ENCODE results near the gene DDX39A.

GRCh38 chr19:14467391-14467790, 48.2 kb upstream of the DDX39A start:
- no peak for TF ChIP-seq SIN3A (IDR thresholded peaks at IDR 0.05; ENCODE audit: borderline replicate concordance, insufficient read depth, low read depth, low read length)
- TF ChIP-seq, protein P1, sequence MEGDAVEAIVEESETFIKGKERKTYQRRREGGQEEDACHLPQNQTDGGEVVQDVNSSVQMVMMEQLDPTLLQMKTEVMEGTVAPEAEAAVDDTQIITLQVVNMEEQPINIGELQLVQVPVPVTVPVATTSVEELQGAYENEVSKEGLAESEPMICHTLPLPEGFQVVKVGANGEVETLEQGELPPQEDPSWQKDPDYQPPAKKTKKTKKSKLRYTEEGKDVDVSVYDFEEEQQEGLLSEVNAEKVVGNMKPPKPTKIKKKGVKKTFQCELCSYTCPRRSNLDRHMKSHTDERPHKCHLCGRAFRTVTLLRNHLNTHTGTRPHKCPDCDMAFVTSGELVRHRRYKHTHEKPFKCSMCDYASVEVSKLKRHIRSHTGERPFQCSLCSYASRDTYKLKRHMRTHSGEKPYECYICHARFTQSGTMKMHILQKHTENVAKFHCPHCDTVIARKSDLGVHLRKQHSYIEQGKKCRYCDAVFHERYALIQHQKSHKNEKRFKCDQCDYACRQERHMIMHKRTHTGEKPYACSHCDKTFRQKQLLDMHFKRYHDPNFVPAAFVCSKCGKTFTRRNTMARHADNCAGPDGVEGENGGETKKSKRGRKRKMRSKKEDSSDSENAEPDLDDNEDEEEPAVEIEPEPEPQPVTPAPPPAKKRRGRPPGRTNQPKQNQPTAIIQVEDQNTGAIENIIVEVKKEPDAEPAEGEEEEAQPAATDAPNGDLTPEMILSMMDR (IDR thresholded peaks at IDR 0.05): no peak

Measured in Panc1 (cell line).